IPS-15b (cell line): ENCODE measurements around the gene ABCB9.
"Not testable (repeated sequence)": the region's sequence is repeated elsewhere in the genome, so short reads cannot be mapped to it uniquely, and the experiment has no call there.

ENCODE experiments used
- H3K27me3 ChIP-seq: one replicate; pipeline ENCODE4 v1.6.1; 2013; ENCODE audit warnings: low read length; ENCODE audit not compliant: control insufficient read depth, insufficient read depth
- H3K36me3 ChIP-seq: one replicate; pipeline ENCODE4 v1.6.1; 2013; ENCODE audit warnings: low read length; ENCODE audit not compliant: control insufficient read depth, insufficient read depth
- H3K4me1 ChIP-seq: one replicate; pipeline ENCODE4 v1.6.1; 2013; ENCODE audit warnings: mild to moderate bottlenecking, low read length; ENCODE audit not compliant: control insufficient read depth, insufficient read depth
- H3K4me3 ChIP-seq: one replicate; pipeline ENCODE4 v1.5.1; 2013; ENCODE audit warnings: low read depth, low read length
- H3K9ac ChIP-seq: one replicate; pipeline ENCODE4 v1.6.1; 2013; ENCODE audit warnings: low read depth, mild to moderate bottlenecking, low read length
- H3K9me3 ChIP-seq: one replicate; pipeline ENCODE4 v1.6.1; 2013; ENCODE audit warnings: mild to moderate bottlenecking, low read length; ENCODE audit not compliant: control insufficient read depth, insufficient read depth

The ABCB9 gene

GRCh38 chr12:122951979-122952892 is 14.0 kb downstream of the ABCB9 start:
- Histone ChIP-seq H3K27me3 (no peaks in the 10 kb centered on the region), H3K9ac (no peak overlapping the region), H3K4me1 (no peaks in the 10 kb centered on the region), H3K4me3 (no peak overlapping the region), H3K9me3 (no peaks in the 10 kb centered on the region), H3K36me3 (no peaks in the 10 kb centered on the region)

- Histone ChIP-seq H3K9ac (no peak overlapping the region), H3K27me3 (no peaks in the 10 kb centered on the region), H3K9me3 (no peaks in the 10 kb centered on the region), H3K36me3 (no peaks in the 10 kb centered on the region), H3K4me1 (no peaks in the 10 kb centered on the region), H3K4me3 (no peak overlapping the region)
Measured at GRCh38 chr12:122951406-122951805, 14.9 kb downstream of the ABCB9 start.

GRCh38 chr12:122949816-122950675 is 16.2 kb downstream of the ABCB9 start:
- H3K9ac ChIP-seq = no peak overlapping the region
- H3K4me1 ChIP-seq = no peaks in the 10 kb centered on the region
- H3K9me3 ChIP-seq = no peaks in the 10 kb centered on the region
- no peaks in the 10 kb centered on the region for H3K27me3 ChIP-seq
- H3K36me3 ChIP-seq = no peaks in the 10 kb centered on the region
- no peak overlapping the region for H3K4me3 ChIP-seq

GRCh38 chr12:122949405-122949804 is 16.9 kb downstream of the ABCB9 start:
- Histone ChIP-seq H3K9ac (no peak overlapping the region), H3K4me1 (no peaks in the 10 kb centered on the region), H3K9me3 (no peaks in the 10 kb centered on the region), H3K4me3 (no peak overlapping the region), H3K36me3 (no peaks in the 10 kb centered on the region), H3K27me3 (no peaks in the 10 kb centered on the region)

GRCh38 chr12:122948605-122949004 is 17.7 kb downstream of the ABCB9 start:
- Histone ChIP-seq H3K4me3 (no peak overlapping the region), H3K4me1 (no peaks in the 10 kb centered on the region), H3K9me3 (no peaks in the 10 kb centered on the region), H3K36me3 (no peaks in the 10 kb centered on the region), H3K27me3 (no peaks in the 10 kb centered on the region), H3K9ac (no peak overlapping the region)

- Histone ChIP-seq H3K4me1 (no peaks in the 10 kb centered on the region), H3K9ac (no peak overlapping the region), H3K36me3 (no peaks in the 10 kb centered on the region), H3K27me3 (no peaks in the 10 kb centered on the region), H3K9me3 (no peaks in the 10 kb centered on the region), H3K4me3 (no peak overlapping the region)
Measured at GRCh38 chr12:122947352-122947792, 18.9 kb downstream of the ABCB9 start.

- Histone ChIP-seq H3K4me1 (no peaks in the 10 kb centered on the region), H3K36me3 (no peaks in the 10 kb centered on the region), H3K9ac (no peak overlapping the region), H3K9me3 (no peaks in the 10 kb centered on the region), H3K4me3 (no peak overlapping the region), H3K27me3 (no peaks in the 10 kb centered on the region)
Measured at GRCh38 chr12:122946690-122947341, 19.4 kb downstream of the ABCB9 start.

- no peak overlapping the region for H3K4me3 ChIP-seq
- H3K36me3 ChIP-seq = no peaks in the 10 kb centered on the region
- H3K4me1 ChIP-seq = no peaks in the 10 kb centered on the region
- H3K27me3 ChIP-seq = no peaks in the 10 kb centered on the region
- H3K9me3 ChIP-seq = no peaks in the 10 kb centered on the region
- no peak overlapping the region for H3K9ac ChIP-seq
Measured at GRCh38 chr12:122944605-122945592, 21.4 kb downstream of the ABCB9 start.

- no peak overlapping the region for H3K4me3 ChIP-seq
- H3K4me1 ChIP-seq = no peaks in the 10 kb centered on the region
- H3K9me3 ChIP-seq = no peaks in the 10 kb centered on the region
- no peaks in the 10 kb centered on the region for H3K27me3 ChIP-seq
- no peaks in the 10 kb centered on the region for H3K36me3 ChIP-seq
- H3K9ac ChIP-seq = no peak overlapping the region
Measured at GRCh38 chr12:122943196-122943595, 23.1 kb downstream of the ABCB9 start.

- H3K36me3 ChIP-seq = peaks cover 1% of the 10 kb centered on the region
- H3K9ac ChIP-seq = no peak overlapping the region
- no peak overlapping the region for H3K4me3 ChIP-seq
- H3K27me3 ChIP-seq = no peaks in the 10 kb centered on the region
- no peaks in the 10 kb centered on the region for H3K9me3 ChIP-seq
- no peaks in the 10 kb centered on the region for H3K4me1 ChIP-seq
Measured at GRCh38 chr12:122942637-122943036, 23.6 kb downstream of the ABCB9 start.

GRCh38 chr12:122941351-122941750 is 24.9 kb downstream of the ABCB9 start:
- not testable (repeated sequence) for H3K9ac ChIP-seq, H3K4me1 ChIP-seq, H3K36me3 ChIP-seq, H3K4me3 ChIP-seq, H3K27me3 ChIP-seq, H3K9me3 ChIP-seq
